Thyroid gland (tissue), 4 donors: Measurements from ENCODE around the gene GBE1. TPM values are rescaled to one million over a fixed set of nuclear protein-coding genes. Genes with fewer than 3 reads are reported as not detected.

Source experiments
- DNase-seq, 2 donors: peaks; one replicate each; pipeline ENCODE4 v3.0.0-alpha.2; 2019
- H3K27ac ChIP-seq, 3 donors: fragments of 200-600 bp; sonication (generic); 1 replicate in 2 of 3; 2 replicates in 1 of 3; pipeline ENCODE4 v1.5.1; 2016 to 2019; ENCODE audit warnings: mild to moderate bottlenecking in 1 of 3, moderate library complexity in 1 of 3
- H3K27me3 ChIP-seq: fragments of 200-600 bp; sonication (generic); one replicate; pipeline ENCODE4 v1.5.1; 2019
- H3K36me3 ChIP-seq, 2 donors: fragments of 200-600 bp; sonication (generic); one replicate each; pipeline ENCODE4 v1.5.1; 2016 to 2019
- H3K4me1 ChIP-seq, 2 donors: fragments of 200-600 bp; sonication (generic); one replicate each; pipeline ENCODE4 v1.5.1; 2017 to 2019
- H3K4me3 ChIP-seq, 3 donors: fragments of 200-600 bp; sonication (generic); replicated peaks in 1 of 3; 1 replicate in 2 of 3; 2 replicates in 1 of 3; pipeline ENCODE4 v1.5.1; 2016; ENCODE audit warnings: mild to moderate bottlenecking in 1 of 3
- H3K9me3 ChIP-seq: fragments of 200-600 bp; sonication (generic); one replicate; pipeline ENCODE4 v1.5.1; 2017
- POLR2A ChIP-seq, 2 donors: fragments of 450-650 bp; IDR thresholded peaks; one replicate each; pipeline ENCODE4 v1.6.1; 2017; ENCODE audit warnings: antibody characterized with exemption in 2 of 2, mild to moderate bottlenecking in 2 of 2, moderate library complexity in 1 of 2
- WGBS, 2 donors: methylation state at CpG; one replicate each; pipeline ENCODE4 v1.1.5; 2017; 5-methylcytosine and 5-hydroxymethylcytosine counted together
- intact Hi-C: fragments of 100-400 bp; cut with DNase I; formaldehyde crosslinking; loops from one replicate; pipeline ENCODE4 v1.15.1; 2023
- total RNA-seq, 4 donors: library from RNA; depleted of rRNA; stranded (reverse); fragments of >200 nt; gene quantifications; one replicate each; pipeline ENCODE4 v1.2.3, GENCODE V29; 2016
- TF ChIP-seq, protein P1 (sequence below), 6 experiments: fragments of 200-600 bp in 3 of 6; fragments of 450-650 bp in 3 of 6; sonication (generic) in 3 of 6; IDR thresholded peaks; one replicate each; pipeline ENCODE4 v1.5.1; 2016 to 2019; ENCODE audit warnings: antibody characterized with exemption in 6 of 6, mild to moderate bottlenecking in 2 of 6, inconsistent platforms in 1 of 6, moderate library complexity in 1 of 6

GBE1 gene
- total RNA-seq, 4 donors from 2014 or later = 33.4 to 58.4 (median 40.8) TPM

DNA sequence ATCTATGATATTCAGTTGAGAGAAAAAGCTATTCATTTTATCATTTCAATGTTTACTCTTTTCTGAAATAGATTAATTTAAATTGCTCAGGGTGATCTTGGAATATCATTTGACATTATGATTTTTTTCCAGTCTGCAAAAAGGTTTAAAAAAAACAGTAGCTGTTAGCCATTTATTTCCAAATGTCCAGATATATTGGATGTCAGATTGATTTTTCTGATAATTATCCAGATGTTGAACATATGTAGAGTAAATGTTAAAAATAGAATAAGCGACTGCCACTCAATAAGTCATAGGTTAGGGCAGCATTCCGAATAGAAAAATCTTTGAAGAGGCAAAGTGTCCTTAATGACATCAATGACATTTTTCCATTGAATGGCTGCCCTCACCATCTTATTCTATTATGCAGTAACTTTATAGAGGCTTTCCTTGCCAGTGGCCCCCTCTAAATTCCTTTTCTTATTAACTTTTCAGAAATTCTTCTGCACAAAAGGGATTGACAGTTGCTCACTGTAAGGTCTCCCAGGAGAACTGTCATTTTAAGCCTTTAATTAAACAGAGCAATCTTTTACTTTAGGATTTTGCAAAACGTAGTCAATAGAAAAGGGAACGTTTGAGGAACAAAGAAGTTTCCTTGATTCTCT lies 316.5 kb downstream of the GBE1 start:
- intact Hi-C loops = no loop called here

DNA sequence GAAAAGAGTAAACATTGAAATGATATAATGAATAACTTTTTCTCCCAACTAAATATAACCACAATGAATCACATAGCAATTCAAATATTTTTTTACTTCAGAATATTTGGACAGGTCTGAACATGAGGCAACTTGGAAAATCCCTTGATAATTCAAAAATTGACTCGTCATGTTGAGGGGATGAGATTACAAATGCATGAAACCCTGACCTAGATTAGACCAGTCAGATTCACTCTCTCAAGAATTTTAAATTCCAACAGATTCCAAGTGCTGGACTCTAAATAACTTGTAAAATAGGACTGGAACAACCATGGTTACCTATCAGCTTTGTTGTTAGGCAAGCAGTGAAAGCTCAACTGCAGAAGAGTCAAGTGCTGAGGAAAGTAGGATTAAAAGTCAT lies 317.5 kb downstream of the GBE1 start:
- Histone ChIP-seq H3K4me1 (no peaks in the 10 kb centered on the region), H3K9me3 (no peaks in the 10 kb centered on the region), H3K4me3 (no peak overlapping the region), H3K27ac (no peak overlapping the region), H3K27me3 (no peaks in the 10 kb centered on the region), H3K36me3 (no peaks in the 10 kb centered on the region)
- intact Hi-C loops = no loop called here
- WGBS, 2 donors = 53 to 67% methylated on average over 1 of the region's 1 CpG
- no peak for DNase-seq
- TF ChIP-seq, protein P1, sequence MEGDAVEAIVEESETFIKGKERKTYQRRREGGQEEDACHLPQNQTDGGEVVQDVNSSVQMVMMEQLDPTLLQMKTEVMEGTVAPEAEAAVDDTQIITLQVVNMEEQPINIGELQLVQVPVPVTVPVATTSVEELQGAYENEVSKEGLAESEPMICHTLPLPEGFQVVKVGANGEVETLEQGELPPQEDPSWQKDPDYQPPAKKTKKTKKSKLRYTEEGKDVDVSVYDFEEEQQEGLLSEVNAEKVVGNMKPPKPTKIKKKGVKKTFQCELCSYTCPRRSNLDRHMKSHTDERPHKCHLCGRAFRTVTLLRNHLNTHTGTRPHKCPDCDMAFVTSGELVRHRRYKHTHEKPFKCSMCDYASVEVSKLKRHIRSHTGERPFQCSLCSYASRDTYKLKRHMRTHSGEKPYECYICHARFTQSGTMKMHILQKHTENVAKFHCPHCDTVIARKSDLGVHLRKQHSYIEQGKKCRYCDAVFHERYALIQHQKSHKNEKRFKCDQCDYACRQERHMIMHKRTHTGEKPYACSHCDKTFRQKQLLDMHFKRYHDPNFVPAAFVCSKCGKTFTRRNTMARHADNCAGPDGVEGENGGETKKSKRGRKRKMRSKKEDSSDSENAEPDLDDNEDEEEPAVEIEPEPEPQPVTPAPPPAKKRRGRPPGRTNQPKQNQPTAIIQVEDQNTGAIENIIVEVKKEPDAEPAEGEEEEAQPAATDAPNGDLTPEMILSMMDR (IDR thresholded peaks at IDR 0.05) = no peak
- no peak for TF ChIP-seq POLR2A (IDR thresholded peaks at IDR 0.05)

More for the DNA sequence above, 316.5 kb downstream of the GBE1 start:
- TF ChIP-seq POLR2A (IDR thresholded peaks at IDR 0.05) = no peak
- TF ChIP-seq, protein P1 (IDR thresholded peaks at IDR 0.05) = no peak
- no peaks in the 10 kb centered on the region for H3K4me1 ChIP-seq
- H3K36me3 ChIP-seq = no peaks in the 10 kb centered on the region
- no peak overlapping the region for H3K27ac ChIP-seq
- no peak for DNase-seq
- H3K9me3 ChIP-seq = no peaks in the 10 kb centered on the region
- H3K27me3 ChIP-seq = no peaks in the 10 kb centered on the region
- 70 to 78% methylated on average over 4 of the region's 4 CpGs for WGBS, 2 donors
- no peak overlapping the region for H3K4me3 ChIP-seq

DNA sequence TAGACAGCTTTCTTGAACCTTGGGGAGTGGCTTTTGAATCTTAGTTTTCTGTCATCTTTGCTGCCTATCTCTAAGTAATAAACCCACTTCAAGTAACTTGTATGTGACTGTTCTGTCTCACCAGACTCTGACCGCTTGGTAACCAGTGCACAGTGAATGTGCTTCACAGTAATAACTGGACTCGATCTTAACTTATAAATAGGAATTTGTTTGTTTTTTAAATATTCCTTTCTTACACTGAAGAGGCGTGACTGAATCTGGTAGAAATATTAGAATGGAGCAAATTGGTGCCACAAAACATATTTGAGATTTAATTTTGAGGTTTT lies 318.0 kb downstream of the GBE1 start:
- 89 to 92% methylated on average over 3 of the region's 3 CpGs for WGBS, 2 donors
- H3K27ac ChIP-seq = no peak overlapping the region

DNA sequence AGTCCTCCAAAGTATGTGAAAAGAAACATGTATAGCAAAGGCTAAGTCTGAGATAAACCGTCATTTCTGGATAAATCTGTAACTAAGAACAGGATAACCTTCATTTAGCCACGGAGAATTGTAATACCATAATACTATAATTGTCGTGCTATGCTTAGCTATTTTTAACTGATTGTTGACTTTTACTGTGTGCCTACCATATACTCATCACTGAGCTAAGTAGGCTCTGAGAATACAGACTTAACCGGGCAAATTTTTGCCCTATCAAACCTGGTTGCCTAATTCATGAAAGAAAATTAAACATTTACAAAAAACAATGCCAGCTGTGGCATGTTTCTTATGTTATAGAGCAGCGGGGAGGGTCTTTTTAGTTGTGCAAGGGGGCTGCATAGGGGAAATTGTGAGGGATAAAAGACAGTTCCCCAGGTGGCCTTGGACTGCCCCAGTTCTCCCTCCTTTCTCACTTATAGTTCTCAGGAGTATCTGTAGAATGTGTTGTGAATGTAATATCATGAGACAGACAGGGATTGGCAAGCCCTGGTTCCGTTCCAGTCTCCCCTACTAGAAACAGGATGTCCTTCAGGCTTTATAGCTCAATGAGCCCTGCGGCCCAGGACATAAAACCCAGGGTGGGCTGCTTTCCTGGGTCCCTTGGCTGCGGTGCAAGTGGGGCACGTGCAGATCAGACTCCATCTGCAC lies 318.5 kb downstream of the GBE1 start:
- DNase-seq = no peak
- H3K27me3 ChIP-seq = no peaks in the 10 kb centered on the region
- H3K27ac ChIP-seq = no peak overlapping the region
- no peaks in the 10 kb centered on the region for H3K36me3 ChIP-seq
- no peaks in the 10 kb centered on the region for H3K4me1 ChIP-seq
- H3K9me3 ChIP-seq = no peaks in the 10 kb centered on the region
- H3K4me3 ChIP-seq = no peak overlapping the region
- intact Hi-C loops = no loop called here
- TF ChIP-seq, protein P1 (IDR thresholded peaks at IDR 0.05) = no peak
- TF ChIP-seq POLR2A (IDR thresholded peaks at IDR 0.05) = no peak
- 73 to 86% methylated on average over 9 of the region's 9 CpGs for WGBS, 2 donors

More for the DNA sequence above, 318.0 kb downstream of the GBE1 start:
- intact Hi-C loops = no loop called here
- Histone ChIP-seq H3K27me3 (no peaks in the 10 kb centered on the region), H3K4me3 (no peak overlapping the region), H3K9me3 (no peaks in the 10 kb centered on the region), H3K4me1 (no peaks in the 10 kb centered on the region), H3K36me3 (no peaks in the 10 kb centered on the region)
- TF ChIP-seq, protein P1 (IDR thresholded peaks at IDR 0.05) = no peak
- no peak for TF ChIP-seq POLR2A (IDR thresholded peaks at IDR 0.05)
- DNase-seq = no peak

DNA sequence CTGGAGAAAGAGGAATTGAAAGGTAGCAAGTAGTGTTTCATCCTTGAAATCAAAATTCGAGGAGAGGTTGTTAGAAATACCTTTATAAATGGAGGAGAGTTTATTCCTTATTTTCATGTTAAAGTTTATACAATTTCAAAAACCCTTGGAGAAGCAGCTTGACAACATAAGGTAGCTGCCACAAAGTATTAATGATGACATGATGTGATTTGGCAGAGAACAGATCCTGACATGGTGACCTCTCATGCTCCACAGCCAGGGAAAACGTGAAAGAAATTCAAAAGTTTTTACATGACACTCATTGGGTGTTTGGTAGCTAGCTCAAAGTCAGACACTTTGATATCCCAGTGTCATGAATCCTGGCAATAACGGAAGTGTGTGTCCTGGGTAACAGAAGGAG lies 320.8 kb downstream of the GBE1 start:
- no peaks in the 10 kb centered on the region for H3K4me1 ChIP-seq
- WGBS, 2 donors = 75 to 83% methylated on average over 3 of the region's 3 CpGs
- no peaks in the 10 kb centered on the region for H3K9me3 ChIP-seq
- no peak for DNase-seq
- H3K4me3 ChIP-seq = no peak overlapping the region
- TF ChIP-seq POLR2A (IDR thresholded peaks at IDR 0.05) = no peak
- TF ChIP-seq, protein P1 (IDR thresholded peaks at IDR 0.05) = no peak
- intact Hi-C loops = no loop called here
- H3K27ac ChIP-seq = no peak overlapping the region
- no peaks in the 10 kb centered on the region for H3K27me3 ChIP-seq
- no peaks in the 10 kb centered on the region for H3K36me3 ChIP-seq
